GM19240 (cell line): Measurements from ENCODE around the gene DCLK1.

Experiments used
- DNase-seq: peaks from one replicate; pipeline ENCODE4 v3.0.0; 2011; ENCODE audit warnings: low spot score; ENCODE audit not compliant: insufficient read length

The DCLK1 gene

GRCh38 chr13:35865341-35866240 is 265.6 kb downstream of the DCLK1 start:
- DNase-seq, result no peak

GRCh38 chr13:35860661-35861060 is 270.5 kb downstream of the DCLK1 start:
- no peak for DNase-seq

GRCh38 chr13:35859981-35860380 is 271.2 kb downstream of the DCLK1 start:
- no peak for DNase-seq

GRCh38 chr13:35858665-35859064 is 272.5 kb downstream of the DCLK1 start:
- DNase-seq, result no peak

GRCh38 chr13:35857769-35858168 is 273.4 kb downstream of the DCLK1 start:
- no peak for DNase-seq

GRCh38 chr13:35856721-35857364 is 274.3 kb downstream of the DCLK1 start:
- no peak for DNase-seq

GRCh38 chr13:35856084-35856483 is 275.1 kb downstream of the DCLK1 start:
- DNase-seq, result no peak

- no peak for DNase-seq
Observed at GRCh38 chr13:35855531-35856019, 275.6 kb downstream of the DCLK1 start.

- no peak for DNase-seq
Observed at GRCh38 chr13:35854286-35854685, 276.9 kb downstream of the DCLK1 start.

GRCh38 chr13:35851881-35852280 is 279.3 kb downstream of the DCLK1 start:
- no peak for DNase-seq

- DNase-seq, result no peak
Observed at GRCh38 chr13:35851356-35851755, 279.8 kb downstream of the DCLK1 start.

- no peak for DNase-seq
Observed at GRCh38 chr13:35850569-35850968, 280.6 kb downstream of the DCLK1 start.

GRCh38 chr13:35849256-35849644 is 281.9 kb downstream of the DCLK1 start:
- no peak for DNase-seq

GRCh38 chr13:35848336-35849255 is 282.6 kb downstream of the DCLK1 start:
- DNase-seq, result no peak

- no peak for DNase-seq
Observed at GRCh38 chr13:35843272-35843671, 287.9 kb downstream of the DCLK1 start.

GRCh38 chr13:35841060-35841521 is 290.1 kb downstream of the DCLK1 start:
- DNase-seq, result no peak

GRCh38 chr13:35839806-35840205 is 291.4 kb downstream of the DCLK1 start:
- no peak for DNase-seq

- DNase-seq, result no peak
Observed at GRCh38 chr13:35838356-35838755, 292.8 kb downstream of the DCLK1 start.

- DNase-seq, result no peak
Observed at GRCh38 chr13:35836446-35836845, 294.7 kb downstream of the DCLK1 start.

GRCh38 chr13:35835989-35836388 is 295.2 kb downstream of the DCLK1 start:
- no peak for DNase-seq

- no peak for DNase-seq
Observed at GRCh38 chr13:35833608-35834275, 297.4 kb downstream of the DCLK1 start.
